ENCODE results near the gene SESN3.

DNA sequence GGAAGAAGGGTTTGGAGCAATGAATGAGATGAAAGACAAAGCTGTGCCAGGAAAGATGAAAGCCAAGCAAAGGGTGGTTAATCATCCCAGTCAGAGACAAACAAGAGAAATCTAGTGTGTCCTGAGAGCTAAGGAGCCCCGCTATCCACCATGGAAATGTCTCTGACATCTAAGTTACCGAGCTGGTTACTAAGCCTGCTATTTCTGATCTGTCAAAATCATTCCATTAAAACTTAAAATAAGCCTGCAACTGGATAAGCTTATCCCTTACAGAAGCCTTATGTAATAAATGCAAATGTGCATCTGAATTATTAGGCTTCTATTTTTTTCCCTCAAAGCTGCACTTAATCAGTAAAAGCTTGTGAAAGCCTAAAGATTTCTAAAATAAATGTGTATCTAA lies 22.1 kb upstream of the SESN3 start:
- no peak for TF ChIP-seq POLR2A (IDR thresholded peaks at IDR 0.05)
- TF ChIP-seq, protein P1, sequence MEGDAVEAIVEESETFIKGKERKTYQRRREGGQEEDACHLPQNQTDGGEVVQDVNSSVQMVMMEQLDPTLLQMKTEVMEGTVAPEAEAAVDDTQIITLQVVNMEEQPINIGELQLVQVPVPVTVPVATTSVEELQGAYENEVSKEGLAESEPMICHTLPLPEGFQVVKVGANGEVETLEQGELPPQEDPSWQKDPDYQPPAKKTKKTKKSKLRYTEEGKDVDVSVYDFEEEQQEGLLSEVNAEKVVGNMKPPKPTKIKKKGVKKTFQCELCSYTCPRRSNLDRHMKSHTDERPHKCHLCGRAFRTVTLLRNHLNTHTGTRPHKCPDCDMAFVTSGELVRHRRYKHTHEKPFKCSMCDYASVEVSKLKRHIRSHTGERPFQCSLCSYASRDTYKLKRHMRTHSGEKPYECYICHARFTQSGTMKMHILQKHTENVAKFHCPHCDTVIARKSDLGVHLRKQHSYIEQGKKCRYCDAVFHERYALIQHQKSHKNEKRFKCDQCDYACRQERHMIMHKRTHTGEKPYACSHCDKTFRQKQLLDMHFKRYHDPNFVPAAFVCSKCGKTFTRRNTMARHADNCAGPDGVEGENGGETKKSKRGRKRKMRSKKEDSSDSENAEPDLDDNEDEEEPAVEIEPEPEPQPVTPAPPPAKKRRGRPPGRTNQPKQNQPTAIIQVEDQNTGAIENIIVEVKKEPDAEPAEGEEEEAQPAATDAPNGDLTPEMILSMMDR (IDR thresholded peaks at IDR 0.05) = no peak

All from vagina (tissue), 2 donors.